Muscle of leg (tissue), 11 donors: ENCODE results near the gene WDR86. TPM values are rescaled to one million over a fixed set of nuclear protein-coding genes. Genes with fewer than 3 reads are reported as not detected.

Experiments used
- DNase-seq: peaks from one replicate; pipeline ENCODE4 v3.0.0; 2013
- H3K27ac ChIP-seq: one replicate; pipeline ENCODE4 v1.5.1; 2013; ENCODE audit warnings: mild to moderate bottlenecking, low read length, control low read depth
- H3K27me3 ChIP-seq: one replicate; pipeline ENCODE4 v1.6.1; 2013; ENCODE audit warnings: low read length; ENCODE audit not compliant: control insufficient read depth, insufficient read depth
- H3K36me3 ChIP-seq: one replicate; pipeline ENCODE4 v1.6.1; 2013; ENCODE audit warnings: low read length; ENCODE audit not compliant: control insufficient read depth, insufficient read depth
- H3K4me1 ChIP-seq: one replicate; pipeline ENCODE4 v1.6.1; 2013; ENCODE audit warnings: low read length; ENCODE audit not compliant: control insufficient read depth, insufficient read depth
- H3K4me3 ChIP-seq: one replicate; pipeline ENCODE4 v1.5.1; 2013; ENCODE audit warnings: low read length, control low read depth
- H3K9me3 ChIP-seq: replicated peaks from 2 replicates; pipeline ENCODE4 v1.6.1; 2013; ENCODE audit warnings: low read depth, low read length; ENCODE audit not compliant: control insufficient read depth
- WGBS: methylation state at CpG from one replicate; pipeline ENCODE4 v1.1.5; 2013; ENCODE audit warnings: missing lambda C conversion rate; ENCODE audit not compliant: insufficient coverage; 5-methylcytosine and 5-hydroxymethylcytosine counted together
- polyA plus RNA-seq, 8 donors: library from polyadenylated mRNA; unstranded; fragments of 120-200 nt; gene quantifications; one replicate each; pipeline versions ENCODE4 v1.2.1 to v1.2.3, GENCODE V29; 2013; ENCODE audit warnings: inconsistent platforms in 1 of 8, low replicate concordance in 1 of 8; ENCODE audit not compliant: insufficient read length in 8 of 8, insufficient read depth in 1 of 8
- total RNA-seq: library from RNA; stranded (reverse); fragments of 120-200 nt; gene quantifications from one replicate; pipeline ENCODE4 v1.2.4, GENCODE V29; 2013

The WDR86 gene
- total and polyA plus RNA-seq, 9 donors: 2.8 to 11.0 (median 5.3) TPM

GRCh38 chr7:151390598-151391357 is 19.1 kb downstream of the WDR86 start:
- no peak for DNase-seq
- no peak overlapping the region for H3K27ac ChIP-seq
- H3K4me1 ChIP-seq: peaks cover 9% of the 10 kb centered on the region
- no peak overlapping the region for H3K4me3 ChIP-seq
- H3K9me3 ChIP-seq: no peaks in the 10 kb centered on the region
- H3K27me3 ChIP-seq: no peaks in the 10 kb centered on the region
- H3K36me3 ChIP-seq: no peaks in the 10 kb centered on the region
- WGBS: 69% methylated on average over 18 of the region's 25 CpGs

- H3K9me3 ChIP-seq: no peaks in the 10 kb centered on the region
- no peaks in the 10 kb centered on the region for H3K36me3 ChIP-seq
- no peak for DNase-seq
- H3K27ac ChIP-seq: no peak overlapping the region
- peaks cover 16% of the 10 kb centered on the region for H3K4me1 ChIP-seq
- no peak overlapping the region for H3K4me3 ChIP-seq
- WGBS: 84% methylated on average over 14 of the region's 24 CpGs
- no peaks in the 10 kb centered on the region for H3K27me3 ChIP-seq
Measured at GRCh38 chr7:151389768-151390597, 19.9 kb downstream of the WDR86 start.

- no peak for DNase-seq
- WGBS: 86% methylated on average over 16 of the region's 21 CpGs
Measured at GRCh38 chr7:151389096-151389767, 20.6 kb downstream of the WDR86 start.

GRCh38 chr7:151388430-151388829 is 21.4 kb downstream of the WDR86 start:
- 80% methylated on average over 6 of the region's 10 CpGs for WGBS
- H3K9me3 ChIP-seq: no peaks in the 10 kb centered on the region
- peaks cover 14% of the 10 kb centered on the region for H3K27me3 ChIP-seq

More at GRCh38 chr7:151389096-151389767, 20.6 kb downstream of the WDR86 start:
- H3K36me3 ChIP-seq: no peaks in the 10 kb centered on the region
- H3K9me3 ChIP-seq: no peaks in the 10 kb centered on the region
- no peak overlapping the region for H3K4me3 ChIP-seq
- H3K27me3 ChIP-seq: peaks cover 6% of the 10 kb centered on the region
- peaks cover 16% of the 10 kb centered on the region for H3K4me1 ChIP-seq
- no peak overlapping the region for H3K27ac ChIP-seq

GRCh38 chr7:151388007-151388297 is 21.9 kb downstream of the WDR86 start:
- no peak overlapping the region for H3K4me3 ChIP-seq
- H3K4me1 ChIP-seq: peaks cover 16% of the 10 kb centered on the region
- peaks cover 16% of the 10 kb centered on the region for H3K27me3 ChIP-seq
- no peak for DNase-seq
- H3K27ac ChIP-seq: no peak overlapping the region
- no peaks in the 10 kb centered on the region for H3K9me3 ChIP-seq
- H3K36me3 ChIP-seq: no peaks in the 10 kb centered on the region
- WGBS: 85% methylated on average over 4 of the region's 8 CpGs

More at GRCh38 chr7:151388430-151388829, 21.4 kb downstream of the WDR86 start:
- Histone ChIP-seq H3K36me3 (no peaks in the 10 kb centered on the region), H3K27ac (no peak overlapping the region), H3K4me1 (peaks cover 16% of the 10 kb centered on the region), H3K4me3 (no peak overlapping the region)
- no peak for DNase-seq

GRCh38 chr7:151387161-151388006 is 22.5 kb downstream of the WDR86 start:
- H3K27me3 ChIP-seq: peaks cover 21% of the 10 kb centered on the region
- WGBS: 82% methylated on average over 16 of the region's 24 CpGs
- H3K27ac ChIP-seq: no peak overlapping the region
- H3K36me3 ChIP-seq: no peaks in the 10 kb centered on the region
- no peak for DNase-seq
- H3K4me1 ChIP-seq: peaks cover 16% of the 10 kb centered on the region
- no peaks in the 10 kb centered on the region for H3K9me3 ChIP-seq
- H3K4me3 ChIP-seq: no peak overlapping the region

- Histone ChIP-seq H3K27ac (no peak overlapping the region), H3K9me3 (no peaks in the 10 kb centered on the region), H3K36me3 (no peaks in the 10 kb centered on the region), H3K4me3 (no peak overlapping the region), H3K4me1 (peaks cover 24% of the 10 kb centered on the region), H3K27me3 (peaks cover 29% of the 10 kb centered on the region)
- 62% methylated on average over 15 of the region's 16 CpGs for WGBS
- DNase-seq: peak; percentile 38
Measured at GRCh38 chr7:151386301-151387160, 23.3 kb downstream of the WDR86 start.

- peaks cover 29% of the 10 kb centered on the region for H3K4me1 ChIP-seq
- WGBS: 83% methylated on average over 19 of the region's 26 CpGs
- no peak overlapping the region for H3K4me3 ChIP-seq
- no peaks in the 10 kb centered on the region for H3K9me3 ChIP-seq
- peaks cover 35% of the 10 kb centered on the region for H3K27me3 ChIP-seq
- no peak overlapping the region for H3K27ac ChIP-seq
- DNase-seq: no peak
- H3K36me3 ChIP-seq: no peaks in the 10 kb centered on the region
Measured at GRCh38 chr7:151385626-151386300, 24.1 kb downstream of the WDR86 start.
